GM12891 (cell line): ENCODE results near the gene OR10G4.

Source experiments
- DNase-seq: peaks from one replicate; pipeline ENCODE4 v3.0.0; 2011; ENCODE audit warnings: low spot score; ENCODE audit not compliant: insufficient read length
- FAIRE-seq: peaks from 2 replicates; lab custom pipeline; 2011; peaks lifted over from hg19 to GRCh38; lab: Jason Lieb, UNC
- PAX5 ChIP-seq: IDR thresholded peaks from 2 replicates; pipeline ENCODE4 v1.6.1; 2011; ENCODE audit warnings: low read length, moderate library complexity, mild to moderate bottlenecking; ENCODE audit not compliant: insufficient read depth, severe bottlenecking
- POLR2A ChIP-seq: IDR thresholded peaks from 2 replicates; pipeline ENCODE4 v1.6.1; 2011; ENCODE audit warnings: low read depth, low read length, control low read depth
- POLR2AphosphoS5 ChIP-seq: IDR thresholded peaks from 2 replicates; pipeline ENCODE4 v1.6.1; 2011; ENCODE audit warnings: low read depth, low read length, control low read depth
- POU2F2 ChIP-seq: IDR thresholded peaks from 2 replicates; pipeline ENCODE4 v1.6.1; 2011; ENCODE audit warnings: low read depth, mild to moderate bottlenecking, control low read depth, low read length, moderate library complexity
- SPI1 ChIP-seq: IDR thresholded peaks from 2 replicates; pipeline ENCODE4 v1.6.1; 2011; ENCODE audit warnings: low read depth, low read length, control low read depth
- TAF1 ChIP-seq: IDR thresholded peaks from 2 replicates; pipeline ENCODE4 v1.6.1; 2011; ENCODE audit warnings: low read depth, low read length, control low read depth

OR10G4 gene

DNA sequence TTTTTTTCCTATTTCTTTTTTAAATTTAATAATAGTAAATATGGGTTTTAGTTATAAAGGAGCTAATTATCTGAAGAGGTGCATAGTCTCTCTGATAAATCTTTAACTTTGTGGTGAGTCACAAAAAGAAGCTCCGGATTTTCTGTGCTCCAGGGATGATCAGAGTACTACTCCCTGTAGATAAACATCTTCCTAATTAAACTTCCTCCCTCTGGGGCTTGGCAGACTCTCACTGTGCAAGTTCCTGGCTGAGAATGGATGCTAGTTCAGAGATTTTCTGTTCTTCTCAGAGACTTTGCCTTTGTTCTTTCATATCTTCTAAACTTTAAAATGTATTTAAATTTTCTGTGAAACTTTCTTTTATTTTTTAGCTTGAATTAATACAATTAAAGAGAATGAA, 28.5 kb downstream of the OR10G4 start, which contains the start of gene OR10G7:
Gene OR10G7, minus strand, starts transcription at position 72 of the 400 bp plus-strand sequence. CDS start 2,324 bp downstream, outside the sequence.
- no peak for FAIRE-seq
- TF ChIP-seq POLR2A = no peak
- TF ChIP-seq TAF1 = no peak
- no peak for TF ChIP-seq SPI1
- TF ChIP-seq POLR2AphosphoS5 = no peak
- no peak for TF ChIP-seq PAX5
- DNase-seq = no peak

DNA sequence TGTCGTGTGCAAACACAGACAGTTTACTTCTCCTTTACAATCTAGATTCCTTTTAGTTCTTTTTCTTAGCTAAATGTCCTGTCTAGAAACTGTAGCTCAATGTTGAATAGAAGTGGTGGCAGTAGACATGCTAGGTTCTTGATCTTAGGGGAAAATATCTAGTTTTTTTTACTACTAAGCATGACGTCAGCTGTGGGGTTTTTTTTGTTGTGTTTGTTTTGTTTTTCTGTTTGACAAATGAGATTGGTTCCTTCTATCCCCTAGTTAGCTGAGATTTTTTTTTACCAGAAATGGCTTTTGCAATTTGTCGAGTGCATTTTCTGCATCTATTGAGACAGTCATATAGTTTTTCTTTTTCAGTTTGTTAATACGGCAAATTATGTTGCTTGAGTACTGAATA, 30.6 kb downstream of the OR10G4 start:
- no peak for FAIRE-seq
- DNase-seq = no peak
- TF ChIP-seq PAX5 (no peak), TAF1 (no peak), POLR2AphosphoS5 (no peak), POU2F2 (no peak), POLR2A (no peak), SPI1 (no peak)

DNA sequence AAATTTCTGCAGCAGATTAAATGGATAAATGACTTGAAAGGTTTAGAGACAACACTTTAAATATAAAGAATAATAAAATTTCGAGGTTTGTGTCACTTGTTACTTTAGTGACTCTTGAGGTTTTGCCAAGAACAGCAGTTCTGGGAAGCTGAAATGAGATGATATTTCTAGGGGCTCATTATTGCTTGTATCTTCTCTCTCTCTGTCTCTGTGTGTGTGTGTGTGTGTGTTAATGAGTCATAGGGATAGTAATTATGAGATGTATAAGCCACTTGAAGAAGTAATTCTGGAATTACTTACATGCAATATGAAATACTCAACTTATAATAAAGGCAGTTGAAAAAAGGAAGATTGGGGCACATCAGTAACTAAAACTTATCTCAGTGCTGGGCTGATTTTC, 38.0 kb downstream of the OR10G4 start:
- TF ChIP-seq POLR2A = no peak
- no peak for TF ChIP-seq TAF1
- no peak for TF ChIP-seq POLR2AphosphoS5
- TF ChIP-seq POU2F2 = no peak
- TF ChIP-seq SPI1 = no peak
- TF ChIP-seq PAX5 = no peak
- DNase-seq (no peak), FAIRE-seq (no peak)

DNA sequence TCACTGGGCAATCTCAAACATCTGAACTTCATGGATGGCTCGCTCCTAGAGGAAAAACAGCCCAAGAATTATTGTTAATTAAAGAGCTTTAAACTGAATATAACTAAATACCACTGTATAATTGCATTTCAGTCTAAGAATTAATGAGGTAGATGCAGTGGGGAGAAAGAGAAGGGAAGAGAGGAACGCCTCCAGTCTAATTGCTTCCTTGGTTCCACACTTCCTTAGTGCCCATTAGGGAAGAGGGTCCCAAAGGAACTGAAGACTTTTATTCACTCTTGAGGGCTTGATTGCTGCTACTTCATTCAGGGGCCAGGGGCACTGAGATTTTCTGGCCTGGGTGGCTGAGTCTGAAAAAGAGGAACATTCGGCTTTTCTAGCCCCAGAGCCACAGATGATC, 40.2 kb downstream of the OR10G4 start:
- no peak for DNase-seq
- TF ChIP-seq POLR2A = no peak
- no peak for TF ChIP-seq TAF1
- no peak for TF ChIP-seq SPI1
- TF ChIP-seq POLR2AphosphoS5 = no peak
- no peak for TF ChIP-seq PAX5
- FAIRE-seq = no peak
